Adrenal gland (tissue), 12 donors: Measurements from ENCODE around the gene PDE7B. TPM values are rescaled to one million over a fixed set of nuclear protein-coding genes. Genes with fewer than 3 reads are reported as not detected.

Source experiments
- DNase-seq, 7 donors: peaks; one replicate each; pipeline ENCODE4 v3.0.0-alpha.2; 2019 to 2020
- H3K27ac ChIP-seq, 5 donors: fragments of 200-600 bp; sonication (generic) in 4 of 5; 1 replicate in 3 of 5; 2 replicates in 2 of 5; pipeline versions ENCODE4 v1.5.1 to v1.8.0; 2016 to 2020; ENCODE audit warnings: mild to moderate bottlenecking in 1 of 5
- H3K27me3 ChIP-seq: fragments of 200-600 bp; 2 replicates; pipeline ENCODE4 v1.8.0; 2021
- H3K36me3 ChIP-seq, 2 donors: fragments of 200-600 bp; replicated peaks in 1 of 2; 1 replicate in 1 of 2; 2 replicates in 1 of 2; pipeline versions ENCODE4 v1.5.1 to v1.8.0; 2018 to 2022
- H3K4me1 ChIP-seq, 2 donors: fragments of 200-600 bp; replicated peaks in 1 of 2; 1 replicate in 1 of 2; 2 replicates in 1 of 2; pipeline versions ENCODE4 v1.5.1 to v1.8.0; 2018 to 2021
- H3K4me3 ChIP-seq, 4 donors: fragments of 200-600 bp; sonication (generic) in 3 of 4; one replicate each; pipeline ENCODE4 v1.5.1; 2016 to 2018
- H3K9me3 ChIP-seq, 3 donors: fragments of 200-600 bp; sonication (generic) in 1 of 3; replicated peaks in 1 of 3; 1 replicate in 2 of 3; 2 replicates in 1 of 3; pipeline versions ENCODE4 v1.5.1 to v1.8.0; 2016 to 2021
- POLR2A ChIP-seq, 2 donors: fragments of 450-650 bp; IDR thresholded peaks; one replicate each; pipeline ENCODE4 v1.6.1; 2017; ENCODE audit warnings: antibody characterized with exemption in 2 of 2, mild to moderate bottlenecking in 2 of 2, moderate library complexity in 1 of 2
- WGBS, 4 donors: extraction: QIAGEN DNeasy Blood & Tissue Kit in 2 of 4; methylation state at CpG; one replicate each; pipeline versions ENCODE4 v1.1.5 to v1.1.7; 2013 to 2017; 5-methylcytosine and 5-hydroxymethylcytosine counted together
- intact Hi-C, 2 donors: fragments of 100-400 bp; cut with DNase I; formaldehyde crosslinking; loops; one replicate each; pipeline versions ENCODE4 v1.14.1 to v1.15.0; 2022 to 2023
- polyA plus RNA-seq, 3 donors: library from polyadenylated mRNA; stranded (reverse); fragments of 200-250 nt in 2 of 3; fragments of 350-450 nt in 1 of 3; fragmentation: Illumina TruSeq in 1 of 3; extraction: RNeasy Lipid Tissue Mini Kit (QIAGEN cat#74804) in 1 of 3; gene quantifications; one replicate each; pipeline ENCODE4 v1.2.3, GENCODE V29; 2013 to 2014
- total RNA-seq, 9 donors: library from RNA; depleted of rRNA in 4 of 9; stranded (reverse); fragments of >200 nt in 4 of 9; fragments of 120-200 nt in 1 of 9; fragmentation: NEBNext Ultra II Directional in 1 of 9; extraction: Animal tissue kit (Norgen Biotek cat#: 25700) in 1 of 9; gene quantifications; one replicate each; pipeline versions ENCODE4 v1.1.0 to v1.2.4, GENCODE V29; 2013 to 2023
- TF ChIP-seq, protein P1 (sequence below), 6 experiments: fragments of 450-650 bp in 4 of 6; fragments of 200-600 bp in 2 of 6; sonication (generic) in 1 of 6; IDR thresholded peaks; 1 replicate in 5 of 6; 2 replicates in 1 of 6; pipeline versions ENCODE4 v1.5.1 to v1.8.0; 2016 to 2021; ENCODE audit warnings: antibody characterized with exemption in 6 of 6, mild to moderate bottlenecking in 2 of 6, moderate library complexity in 1 of 6
- donor health status: healthy with polysubstance abuse.
- donor health status: Bipolar disorder and iron deficiency.
- donor health status: DM: yes; HTN: yes; CAD: no.
- donor health status: DM: no; HTN: no; CAD: no.
- donor health status: DM: no; HTN: no; CAD: no.
- donor health status: DM: yes; HTN: yes; CAD: no.

PDE7B gene
- total and polyA plus RNA-seq, 12 donors = 1.3 to 11.5 (median 5.2) TPM

DNA sequence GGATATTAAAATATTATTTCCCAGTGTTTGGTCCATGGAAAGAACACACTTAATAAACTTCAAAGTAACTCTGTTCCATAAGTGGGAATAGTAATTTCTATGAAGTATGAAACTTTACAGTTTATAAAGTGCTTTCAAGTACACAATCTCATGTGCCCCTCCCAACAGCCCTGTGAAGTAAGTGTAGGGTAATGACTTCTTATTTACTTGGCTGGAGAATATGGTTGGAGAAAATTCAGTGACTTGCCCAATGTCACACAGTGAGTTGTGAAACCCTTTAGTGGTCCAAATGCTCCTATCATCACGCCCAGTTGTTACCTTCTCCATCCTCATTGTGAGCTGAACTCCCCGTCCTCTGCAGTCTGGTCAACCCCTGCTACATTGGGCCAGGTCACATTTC, 141.2 kb downstream of the PDE7B start:
- no peak overlapping the region for H3K4me3 ChIP-seq
- 89 to 96% (median 94%) methylated on average over 2 of the region's 2 CpGs for WGBS, 4 donors

DNA sequence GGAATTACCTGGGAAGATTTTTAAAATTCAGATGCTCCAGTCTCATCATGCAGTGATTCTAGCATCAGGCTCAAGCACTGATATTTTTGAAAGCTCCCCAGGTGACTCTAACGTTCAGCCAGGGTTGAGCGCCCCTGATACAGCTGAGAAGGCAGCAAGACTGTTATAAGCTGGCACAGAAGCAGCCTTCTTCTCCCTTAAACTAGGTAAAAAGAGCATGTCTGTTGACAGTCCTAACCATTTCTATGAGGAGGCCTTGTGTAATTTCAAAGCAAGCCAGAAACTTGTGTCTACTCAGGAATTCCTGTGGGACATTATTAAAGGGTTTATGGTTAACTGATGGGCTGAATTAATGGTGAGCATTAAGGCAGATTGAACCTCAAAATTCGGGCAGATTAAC, 141.9 kb downstream of the PDE7B start:
- H3K4me1 ChIP-seq = peaks cover 7 to 8% of the 10 kb centered on the region in 2 donors
- no peak overlapping the region for H3K27ac ChIP-seq
- H3K9me3 ChIP-seq = no peaks in the 10 kb centered on the region
- H3K27me3 ChIP-seq = no peaks in the 10 kb centered on the region
- no peak overlapping the region for H3K4me3 ChIP-seq
- no peak for DNase-seq
- H3K36me3 ChIP-seq = no peaks in the 10 kb centered on the region
- intact Hi-C loops = no loop called here
- no peak for TF ChIP-seq POLR2A (IDR thresholded peaks at IDR 0.05)
- TF ChIP-seq, protein P1, sequence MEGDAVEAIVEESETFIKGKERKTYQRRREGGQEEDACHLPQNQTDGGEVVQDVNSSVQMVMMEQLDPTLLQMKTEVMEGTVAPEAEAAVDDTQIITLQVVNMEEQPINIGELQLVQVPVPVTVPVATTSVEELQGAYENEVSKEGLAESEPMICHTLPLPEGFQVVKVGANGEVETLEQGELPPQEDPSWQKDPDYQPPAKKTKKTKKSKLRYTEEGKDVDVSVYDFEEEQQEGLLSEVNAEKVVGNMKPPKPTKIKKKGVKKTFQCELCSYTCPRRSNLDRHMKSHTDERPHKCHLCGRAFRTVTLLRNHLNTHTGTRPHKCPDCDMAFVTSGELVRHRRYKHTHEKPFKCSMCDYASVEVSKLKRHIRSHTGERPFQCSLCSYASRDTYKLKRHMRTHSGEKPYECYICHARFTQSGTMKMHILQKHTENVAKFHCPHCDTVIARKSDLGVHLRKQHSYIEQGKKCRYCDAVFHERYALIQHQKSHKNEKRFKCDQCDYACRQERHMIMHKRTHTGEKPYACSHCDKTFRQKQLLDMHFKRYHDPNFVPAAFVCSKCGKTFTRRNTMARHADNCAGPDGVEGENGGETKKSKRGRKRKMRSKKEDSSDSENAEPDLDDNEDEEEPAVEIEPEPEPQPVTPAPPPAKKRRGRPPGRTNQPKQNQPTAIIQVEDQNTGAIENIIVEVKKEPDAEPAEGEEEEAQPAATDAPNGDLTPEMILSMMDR (IDR thresholded peaks at IDR 0.05) = no peak
- WGBS, 4 donors = 87 to 93% (median 90%) methylated on average over 3 of the region's 3 CpGs

More for the DNA sequence above, 141.2 kb downstream of the PDE7B start:
- no peaks in the 10 kb centered on the region for H3K27me3 ChIP-seq
- TF ChIP-seq, protein P1 (IDR thresholded peaks at IDR 0.05) = no peak
- TF ChIP-seq POLR2A (IDR thresholded peaks at IDR 0.05) = no peak
- intact Hi-C loops = no loop called here
- H3K4me1 ChIP-seq = peaks cover 7 to 8% of the 10 kb centered on the region in 2 donors
- no peaks in the 10 kb centered on the region for H3K9me3 ChIP-seq
- H3K27ac ChIP-seq = no peak overlapping the region
- no peak for DNase-seq
- H3K36me3 ChIP-seq = no peaks in the 10 kb centered on the region

DNA sequence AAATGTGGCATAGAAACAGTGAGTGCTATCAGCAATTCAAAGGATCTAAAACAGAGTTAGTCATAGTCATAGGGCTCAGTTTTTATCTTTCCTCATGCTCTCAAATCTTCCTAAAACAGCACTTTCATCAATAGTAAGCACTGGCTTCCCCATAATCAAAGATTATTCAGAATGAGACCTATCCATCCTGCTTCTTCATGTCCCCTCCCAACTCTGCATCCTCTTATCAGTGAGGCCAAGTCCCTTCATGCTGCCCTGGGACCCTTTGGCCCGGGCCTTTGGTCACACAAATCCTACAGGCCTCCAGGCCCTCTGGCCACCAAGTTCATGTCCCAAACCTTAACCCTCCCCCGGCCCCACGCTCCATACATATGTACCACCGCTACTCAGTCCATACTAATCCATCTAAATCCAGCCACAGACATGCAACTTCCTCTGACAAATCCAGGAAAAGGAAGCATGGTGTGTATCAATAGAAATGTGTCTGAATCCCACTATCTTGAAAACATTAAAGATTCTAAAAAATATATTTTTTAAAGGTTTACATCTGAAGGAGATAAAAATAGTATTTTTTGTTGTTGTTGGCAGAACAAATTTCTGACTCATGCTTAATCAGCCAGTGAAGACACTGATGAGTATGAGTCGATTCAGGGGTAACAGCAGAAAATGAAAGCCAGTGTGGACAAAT, 143.5 kb downstream of the PDE7B start:
- Histone ChIP-seq H3K27me3 (no peaks in the 10 kb centered on the region), H3K4me1 (peaks cover 7 to 8% of the 10 kb centered on the region in 2 donors), H3K27ac (peak overlapping the region in 2 of 5 donors; percentile 42 to 60), H3K9me3 (no peaks in the 10 kb centered on the region), H3K4me3 (peak overlapping the region in 1 of 4 donors; percentile 7), H3K36me3 (no peaks in the 10 kb centered on the region)
- DNase-seq = no peak
- 54 to 66% (median 60%) methylated on average over 5 of the region's 5 CpGs for WGBS, 4 donors
- intact Hi-C loops = no loop called here
- no peak for TF ChIP-seq POLR2A (IDR thresholded peaks at IDR 0.05)
- TF ChIP-seq, protein P1 (IDR thresholded peaks at IDR 0.05) = no peak

DNA sequence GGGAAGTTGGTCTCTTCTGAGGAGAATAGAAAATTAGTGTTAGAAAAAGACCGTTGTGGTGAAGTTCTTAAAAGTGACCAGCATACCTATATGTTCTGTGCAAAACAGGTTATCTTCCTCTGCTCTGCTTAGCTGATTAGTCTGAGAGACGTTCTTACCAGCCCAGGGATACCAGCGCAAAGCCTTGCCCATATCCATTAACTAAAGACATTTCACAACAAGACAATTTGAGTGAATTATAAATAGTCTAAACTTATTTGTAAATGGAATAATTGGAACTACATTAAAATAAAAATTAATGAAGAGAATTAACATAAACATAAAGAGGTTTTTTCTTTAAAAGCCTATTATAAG, 144.0 kb downstream of the PDE7B start:
- intact Hi-C loops = no loop called here
- Histone ChIP-seq H3K9me3 (no peaks in the 10 kb centered on the region), H3K36me3 (no peaks in the 10 kb centered on the region), H3K4me3 (peak overlapping the region in 1 of 4 donors; percentile 7), H3K4me1 (peaks cover 7 to 8% of the 10 kb centered on the region in 2 donors), H3K27ac (no peak overlapping the region), H3K27me3 (no peaks in the 10 kb centered on the region)
- DNase-seq = no peak
- WGBS, 4 donors = 24 to 73% (median 58%) methylated on average over 3 of the region's 3 CpGs
- no peak for TF ChIP-seq POLR2A (IDR thresholded peaks at IDR 0.05)
- TF ChIP-seq, protein P1 (IDR thresholded peaks at IDR 0.05) = no peak
